Kidney epithelial cell (primary cell): ENCODE measurements around the gene NEDD1. TPM values are rescaled to one million over a fixed set of nuclear protein-coding genes. Genes with fewer than 3 reads are reported as not detected.

ENCODE experiments used
- DNase-seq: peaks from one replicate; pipeline ENCODE4 v3.0.0-alpha.2; 2010; ENCODE audit warnings: low read depth
- H3K27me3 ChIP-seq: 2 replicates; pipeline ENCODE4 v1.6.0; 2011; ENCODE audit warnings: low read length; ENCODE audit not compliant: control insufficient read depth, insufficient read depth
- H3K36me3 ChIP-seq: 2 replicates; pipeline ENCODE4 v1.5.1; 2011; ENCODE audit warnings: low read length; ENCODE audit not compliant: control insufficient read depth, insufficient read depth
- H3K4me3 ChIP-seq: 2 replicates; pipeline ENCODE4 v1.5.1; 2011; ENCODE audit warnings: low read depth, mild to moderate bottlenecking, control low read depth, low read length
- CTCF ChIP-seq: IDR thresholded peaks from 2 replicates; pipeline ENCODE4 v1.5.1; 2011; ENCODE audit warnings: mild to moderate bottlenecking, moderate library complexity, low read length, control low read depth, inconsistent platforms; ENCODE audit not compliant: insufficient read depth, poor library complexity, severe bottlenecking
- total RNA-seq: library from RNA; depleted of rRNA; stranded (reverse); fragments of >200 nt; gene quantifications from 2 replicates; pipeline ENCODE4 v1.2.3, GENCODE V29; 2015

The NEDD1 gene
- total RNA-seq, 1 donor from 2014 or later = 47.7 TPM

GRCh38 chr12:96995861-96996260 is 88.8 kb downstream of the NEDD1 start:
- H3K4me3 ChIP-seq = no peak overlapping the region
- TF ChIP-seq CTCF = no peak
- no peak for DNase-seq
- H3K27me3 ChIP-seq = no peaks in the 10 kb centered on the region
- no peaks in the 10 kb centered on the region for H3K36me3 ChIP-seq

- no peak overlapping the region for H3K4me3 ChIP-seq
Measured at GRCh38 chr12:96997797-96998484, 90.9 kb downstream of the NEDD1 start.

GRCh38 chr12:97003276-97003675 is 96.2 kb downstream of the NEDD1 start:
- Histone ChIP-seq H3K4me3 (no peak overlapping the region), H3K27me3 (no peaks in the 10 kb centered on the region), H3K36me3 (no peaks in the 10 kb centered on the region)
- DNase-seq = no peak
- TF ChIP-seq CTCF = no peak

More at GRCh38 chr12:96997797-96998484, 90.9 kb downstream of the NEDD1 start:
- Histone ChIP-seq H3K36me3 (no peaks in the 10 kb centered on the region), H3K27me3 (no peaks in the 10 kb centered on the region)
- no peak for DNase-seq
- no peak for TF ChIP-seq CTCF
